Ascending aorta (tissue), 2 donors: Measurements from ENCODE around the gene SPACDR. TPM values are rescaled to one million over a fixed set of nuclear protein-coding genes. Genes with fewer than 3 reads are reported as not detected.
A peak's percentile ranks its signal among the peaks of the same experiment; 100 is the strongest.

Source experiments
- DNase-seq, 2 donors: peaks; one replicate each; pipeline ENCODE4 v3.0.0-alpha.2; 2019; ENCODE audit warnings: low spot score in 2 of 2
- H3K27ac ChIP-seq, 2 donors: fragments of 200-600 bp; sonication (generic); one replicate each; pipeline ENCODE4 v1.5.1; 2016 to 2017; ENCODE audit warnings: mild to moderate bottlenecking in 1 of 2
- H3K27me3 ChIP-seq: fragments of 200-600 bp; sonication (generic); one replicate; pipeline ENCODE4 v1.5.1; 2017
- H3K36me3 ChIP-seq, 2 donors: fragments of 200-600 bp; sonication (generic); one replicate each; pipeline ENCODE4 v1.5.1; 2016
- H3K4me1 ChIP-seq, 2 donors: fragments of 200-600 bp; sonication (generic); one replicate each; pipeline ENCODE4 v1.5.1; 2016 to 2017; ENCODE audit warnings: mild to moderate bottlenecking in 1 of 2
- H3K4me3 ChIP-seq, 2 donors: fragments of 200-600 bp; sonication (generic); one replicate each; pipeline ENCODE4 v1.5.1; 2016 to 2017; ENCODE audit warnings: mild to moderate bottlenecking in 1 of 2
- H3K9me3 ChIP-seq, 2 donors: fragments of 200-600 bp; sonication (generic); one replicate each; pipeline ENCODE4 v1.5.1; 2016
- intact Hi-C: fragments of 100-400 bp; cut with DNase I; formaldehyde crosslinking; loops from one replicate; pipeline ENCODE4 v1.15.1; 2023
- total RNA-seq: library from RNA; depleted of rRNA; stranded (reverse); fragments of >200 nt; gene quantifications from one replicate; pipeline ENCODE4 v1.1.0, GENCODE V29; 2016
- TF ChIP-seq, protein P1 (sequence below), 3 experiments: fragments of 200-600 bp in 2 of 3; fragments of 450-650 bp in 1 of 3; sonication (generic) in 2 of 3; IDR thresholded peaks; one replicate each; pipeline ENCODE4 v1.5.1; 2016 to 2019; ENCODE audit warnings: antibody characterized with exemption in 3 of 3, mild to moderate bottlenecking in 1 of 3, moderate library complexity in 1 of 3

SPACDR gene
- total RNA-seq, 1 donor from 2014 or later: not detected

DNA sequence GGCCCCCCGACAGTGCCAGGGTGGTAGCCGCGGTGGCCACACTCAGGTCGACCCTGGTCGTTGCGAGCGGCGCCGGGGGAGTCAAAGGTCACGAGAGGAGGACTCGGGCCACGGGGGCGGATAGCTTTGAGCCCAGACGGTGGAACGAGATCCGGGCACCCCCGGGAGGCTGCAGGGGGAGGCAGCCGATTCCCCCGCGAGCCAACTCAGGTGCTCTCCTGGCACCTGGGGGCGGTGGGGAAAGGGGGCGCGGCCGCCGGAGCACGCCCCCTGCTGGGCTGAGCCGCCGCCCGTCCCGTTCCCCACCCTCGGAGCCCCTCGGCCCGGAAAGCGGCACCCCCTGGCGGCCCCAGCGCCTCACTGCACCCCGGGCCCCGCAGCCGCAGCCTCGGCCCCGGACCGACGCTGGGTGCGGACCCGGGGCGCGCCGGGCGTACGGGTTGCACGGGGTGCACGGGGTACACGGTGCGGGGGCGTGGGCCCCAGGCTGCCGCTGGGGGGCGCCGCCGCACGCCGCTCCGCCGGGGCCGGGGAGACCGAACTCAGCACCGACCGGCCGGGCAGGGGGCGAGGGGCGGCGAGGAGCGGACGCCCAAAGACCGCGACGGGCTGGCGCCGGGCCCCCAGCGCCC is 19.1 kb upstream of the SPACDR start:
- peak overlapping the region; percentile 61 to 76 for H3K4me3 ChIP-seq
- no peaks in the 10 kb centered on the region for H3K27me3 ChIP-seq
- TF ChIP-seq, protein P1, sequence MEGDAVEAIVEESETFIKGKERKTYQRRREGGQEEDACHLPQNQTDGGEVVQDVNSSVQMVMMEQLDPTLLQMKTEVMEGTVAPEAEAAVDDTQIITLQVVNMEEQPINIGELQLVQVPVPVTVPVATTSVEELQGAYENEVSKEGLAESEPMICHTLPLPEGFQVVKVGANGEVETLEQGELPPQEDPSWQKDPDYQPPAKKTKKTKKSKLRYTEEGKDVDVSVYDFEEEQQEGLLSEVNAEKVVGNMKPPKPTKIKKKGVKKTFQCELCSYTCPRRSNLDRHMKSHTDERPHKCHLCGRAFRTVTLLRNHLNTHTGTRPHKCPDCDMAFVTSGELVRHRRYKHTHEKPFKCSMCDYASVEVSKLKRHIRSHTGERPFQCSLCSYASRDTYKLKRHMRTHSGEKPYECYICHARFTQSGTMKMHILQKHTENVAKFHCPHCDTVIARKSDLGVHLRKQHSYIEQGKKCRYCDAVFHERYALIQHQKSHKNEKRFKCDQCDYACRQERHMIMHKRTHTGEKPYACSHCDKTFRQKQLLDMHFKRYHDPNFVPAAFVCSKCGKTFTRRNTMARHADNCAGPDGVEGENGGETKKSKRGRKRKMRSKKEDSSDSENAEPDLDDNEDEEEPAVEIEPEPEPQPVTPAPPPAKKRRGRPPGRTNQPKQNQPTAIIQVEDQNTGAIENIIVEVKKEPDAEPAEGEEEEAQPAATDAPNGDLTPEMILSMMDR (IDR thresholded peaks at IDR 0.05): peak; percentile 75 to 98 (median 81)
- H3K27ac ChIP-seq: no peak overlapping the region
- DNase-seq: no peak
- H3K36me3 ChIP-seq: no peaks in the 10 kb centered on the region
- intact Hi-C loops: loop anchor here (1.0 to 5.0 kb wide), 3 partner anchors 14 to 369 kb away; partner anchors contain the start of genes GIGYF1 and SLC12A9
- peaks cover 8 to 16% of the 10 kb centered on the region in 2 donors for H3K4me1 ChIP-seq
- H3K9me3 ChIP-seq: no peaks in the 10 kb centered on the region

DNA sequence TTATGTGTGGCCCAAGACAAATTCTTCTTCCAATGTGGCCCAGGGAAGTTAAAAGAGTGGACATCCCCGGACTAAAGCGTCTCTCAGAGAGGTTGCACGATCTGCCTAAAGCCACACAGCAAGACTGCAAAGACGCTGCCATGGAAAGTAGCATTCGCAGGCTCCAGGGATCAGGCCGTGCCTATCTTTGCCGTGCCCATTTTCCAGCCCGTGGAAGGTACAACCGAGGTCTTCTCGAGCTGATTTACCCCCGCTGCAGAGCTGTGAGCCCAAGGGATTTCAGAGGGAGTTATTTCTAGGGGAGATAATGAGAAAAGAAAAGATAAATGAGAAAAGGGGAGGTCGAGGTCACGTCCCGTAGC is 18.6 kb upstream of the SPACDR start:
- TF ChIP-seq, protein P1 (IDR thresholded peaks at IDR 0.05): no peak
- Histone ChIP-seq H3K9me3 (no peaks in the 10 kb centered on the region), H3K4me1 (peaks cover 10 to 18% of the 10 kb centered on the region in 2 donors), H3K27me3 (no peaks in the 10 kb centered on the region), H3K4me3 (peak overlapping the region; percentile 61 to 76), H3K27ac (no peak overlapping the region), H3K36me3 (no peaks in the 10 kb centered on the region)
- DNase-seq: no peak
- intact Hi-C loops: loop anchor here (1.0 to 5.0 kb wide), 3 partner anchors 13 to 370 kb away; partner anchors contain the start of genes GIGYF1 and SLC12A9

DNA sequence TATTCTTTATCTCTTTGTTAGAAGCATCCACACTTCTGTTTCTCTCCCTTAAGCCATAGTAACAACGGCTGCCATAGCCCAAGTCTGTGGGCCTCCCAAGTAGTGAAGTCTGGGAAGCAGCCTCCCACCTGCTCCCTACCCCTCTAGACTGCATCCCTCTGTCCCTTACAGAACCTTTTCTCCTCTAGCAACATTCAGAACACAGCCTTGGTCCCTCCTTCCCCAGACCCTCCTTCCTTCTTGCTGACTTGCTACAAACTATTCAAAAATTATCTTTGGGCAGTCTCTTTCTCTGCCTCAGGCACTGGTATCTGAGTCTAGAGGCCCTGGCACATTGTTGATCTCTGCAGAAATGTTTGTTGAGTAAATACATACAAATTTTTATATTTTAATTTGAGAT is 17.4 kb upstream of the SPACDR start:
- intact Hi-C loops: loop anchor here (5.0 kb wide), 2 partner anchors 211 to 371 kb away; partner anchors contain the start of genes GIGYF1 and SLC12A9

DNA sequence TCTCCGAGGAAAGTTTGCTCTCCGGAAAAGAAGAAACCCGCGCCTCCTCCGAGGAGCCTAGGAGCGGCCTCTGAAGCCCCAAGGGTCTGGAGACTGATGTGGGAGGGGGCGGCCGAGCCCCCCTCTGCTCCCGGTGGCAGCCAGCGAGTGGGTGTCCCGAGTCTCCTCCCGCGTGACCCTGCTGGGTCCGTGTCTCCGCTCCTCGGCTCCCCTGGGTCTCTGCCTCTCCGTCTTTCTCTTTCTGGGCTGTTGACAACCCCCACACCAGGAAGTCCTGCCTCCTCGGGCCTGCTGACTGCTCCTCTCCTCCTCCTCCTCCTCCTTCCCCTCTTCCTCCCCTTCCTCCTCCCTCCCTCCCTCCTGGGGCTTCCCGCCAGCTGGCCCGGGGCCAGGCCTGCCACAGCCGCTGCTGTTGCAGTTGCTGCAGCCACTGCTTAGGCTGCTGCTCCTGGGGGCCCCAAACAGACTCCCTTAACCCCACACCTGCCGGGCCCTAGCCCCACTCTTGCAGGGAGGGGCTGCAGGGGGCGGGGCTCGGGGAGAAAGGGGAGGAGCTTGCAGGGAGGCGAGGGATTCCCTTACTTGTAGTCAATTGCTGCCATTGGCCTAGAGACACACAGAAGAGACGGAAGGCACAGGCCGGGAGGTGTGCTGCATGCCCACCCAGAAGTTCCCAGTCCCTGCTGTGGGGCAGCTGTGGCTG is 15.0 kb upstream of the SPACDR start, which contains the start of gene TSC22D4:
TSS of gene TSC22D4 (minus strand) at position 257 of the 703 bp plus-strand sequence. CDS start 1,176 bp downstream, outside the sequence.
- Histone ChIP-seq H3K4me1 (peaks cover 25 to 38% of the 10 kb centered on the region in 2 donors), H3K9me3 (no peaks in the 10 kb centered on the region), H3K27ac (peak within 1 kb of the TSS; percentile 85 to 87), H3K4me3 (peak within 1 kb of the TSS; percentile 90 to 92), H3K36me3 (peaks cover 5% of the 10 kb centered on the region in 2 donors), H3K27me3 (no peaks in the 10 kb centered on the region)
- intact Hi-C loops: loop anchor here (2.0 kb wide), 3 partner anchors 50 to 196 kb away; partner anchors contain the start of genes AGFG2, MEPCE and ZCWPW1
- TF ChIP-seq, protein P1 (IDR thresholded peaks at IDR 0.05): no peak
- peak; percentile 77 to 95 for DNase-seq

More for the DNA sequence above, 17.4 kb upstream of the SPACDR start:
- Histone ChIP-seq H3K9me3 (no peaks in the 10 kb centered on the region), H3K27me3 (no peaks in the 10 kb centered on the region), H3K4me1 (peaks cover 19 to 30% of the 10 kb centered on the region in 2 donors), H3K27ac (no peak overlapping the region), H3K36me3 (no peaks in the 10 kb centered on the region), H3K4me3 (no peak overlapping the region)
- DNase-seq: no peak
- TF ChIP-seq, protein P1 (IDR thresholded peaks at IDR 0.05): no peak

DNA sequence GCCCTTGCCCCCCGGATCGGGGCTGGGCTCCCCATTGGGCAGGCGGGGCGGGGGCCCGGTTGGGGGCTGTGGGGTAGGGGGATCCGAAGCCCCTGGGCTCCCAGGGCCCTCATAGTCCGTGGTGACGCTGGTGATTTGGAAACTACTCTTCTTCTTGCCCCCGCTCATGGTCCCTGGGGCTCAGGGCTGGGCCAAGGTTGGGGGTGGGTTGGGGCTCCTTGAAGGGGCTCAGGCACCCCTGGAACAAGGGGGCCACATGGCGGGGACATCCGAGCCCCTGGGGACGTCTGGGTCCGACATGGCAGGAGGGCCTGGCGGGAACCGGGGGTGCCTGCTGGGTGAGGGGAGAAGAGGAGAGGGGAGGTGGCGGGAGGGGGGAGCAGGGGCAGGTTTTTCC is 13.8 kb upstream of the SPACDR start:
- DNase-seq: no peak
- H3K4me1 ChIP-seq: peaks cover 26 to 40% of the 10 kb centered on the region in 2 donors
- H3K9me3 ChIP-seq: no peaks in the 10 kb centered on the region
- intact Hi-C loops: loop anchor here (2.0 kb wide), 3 partner anchors 49 to 197 kb away; partner anchors contain the start of genes AGFG2, MEPCE and ZCWPW1
- peak overlapping the region; percentile 74 to 83 for H3K27ac ChIP-seq
- peaks cover 10% of the 10 kb centered on the region in 2 donors for H3K36me3 ChIP-seq
- TF ChIP-seq, protein P1 (IDR thresholded peaks at IDR 0.05): no peak
- H3K27me3 ChIP-seq: no peaks in the 10 kb centered on the region
- peak overlapping the region; percentile 90 to 92 for H3K4me3 ChIP-seq
